ENCODE measurements around the gene CTNND2.

CTNND2 gene

DNA sequence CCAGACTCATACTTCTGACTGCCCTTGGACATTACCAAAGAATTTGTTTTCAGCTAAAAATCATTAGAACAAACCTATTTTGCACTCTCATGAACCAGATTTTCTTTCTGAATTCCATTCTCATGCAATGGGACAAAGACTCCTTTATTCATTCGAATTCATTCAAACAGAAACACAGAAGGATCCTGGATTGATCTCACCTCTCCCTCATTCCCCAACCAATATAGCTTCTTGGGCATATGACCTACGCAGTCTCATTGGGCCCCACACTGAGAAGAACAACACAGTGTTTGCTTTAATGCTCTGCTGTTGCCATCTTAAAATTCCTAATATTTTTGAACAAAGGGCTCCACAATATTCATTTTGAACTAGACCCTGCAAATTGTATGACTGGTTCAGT, 392.4 kb downstream of the CTNND2 start:
- no peak overlapping the region for H3K27ac ChIP-seq (ENCODE audit: low read depth, low read length)
- H3K18ac ChIP-seq (ENCODE audit: low read length): no peak overlapping the region
- no peaks in the 10 kb centered on the region for H3K36me3 ChIP-seq (ENCODE audit: control insufficient read depth in 1 of 2, insufficient read depth in 2 of 2, low read length in 2 of 2)
- no peak overlapping the region for H2BK120ac ChIP-seq (ENCODE audit: insufficient read depth, low read length, poor library complexity)
- H3K4me2 ChIP-seq (ENCODE audit: low read length): no peak overlapping the region
- H3K79me1 ChIP-seq (ENCODE audit: low read length): no peaks in the 10 kb centered on the region
- DNase-seq: no peak
- H3K4me3 ChIP-seq (ENCODE audit: low read depth, low read length): no peak overlapping the region
- no peak overlapping the region for H4K91ac ChIP-seq (ENCODE audit: low read depth, low read length)
- no peak overlapping the region for H4K12ac ChIP-seq (ENCODE audit: low read depth, low read length)
- no peaks in the 10 kb centered on the region for H3K79me2 ChIP-seq (ENCODE audit: control insufficient read depth, insufficient read depth, low read length, poor library complexity)
- H3K23ac ChIP-seq (ENCODE audit: low read length): no peak overlapping the region
- no peaks in the 10 kb centered on the region for H3K27me3 ChIP-seq (ENCODE audit: insufficient read depth, low read length)
- no peak overlapping the region for H2AK5ac ChIP-seq (ENCODE audit: low read length)
- H3K9ac ChIP-seq (ENCODE audit: low read length): no peak overlapping the region
- WGBS (ENCODE audit: extremely low coverage, insufficient coverage, insufficient read length): no CpG with 5 or more reads among the region's 2 CpGs
- H3K4me1 ChIP-seq (ENCODE audit: control insufficient read depth in 1 of 2, insufficient read depth in 2 of 2, low read length in 2 of 2): no peaks in the 10 kb centered on the region
- H2AFZ ChIP-seq (ENCODE audit: insufficient read depth, low read length, poor library complexity): no peak overlapping the region
- no peaks in the 10 kb centered on the region for H3K9me3 ChIP-seq (ENCODE audit: insufficient read depth, low read depth, low read length)
- H3K14ac ChIP-seq (ENCODE audit: low read length): no peak overlapping the region
- no peak overlapping the region for H3K4ac ChIP-seq (ENCODE audit: low read depth, low read length)
- H4K8ac ChIP-seq (ENCODE audit: low read depth, low read length): no peak overlapping the region
- no peak overlapping the region for H2BK5ac ChIP-seq (ENCODE audit: low read depth, low read length, poor library complexity)
- no peak overlapping the region for H2BK12ac ChIP-seq (ENCODE audit: low read length)

DNA sequence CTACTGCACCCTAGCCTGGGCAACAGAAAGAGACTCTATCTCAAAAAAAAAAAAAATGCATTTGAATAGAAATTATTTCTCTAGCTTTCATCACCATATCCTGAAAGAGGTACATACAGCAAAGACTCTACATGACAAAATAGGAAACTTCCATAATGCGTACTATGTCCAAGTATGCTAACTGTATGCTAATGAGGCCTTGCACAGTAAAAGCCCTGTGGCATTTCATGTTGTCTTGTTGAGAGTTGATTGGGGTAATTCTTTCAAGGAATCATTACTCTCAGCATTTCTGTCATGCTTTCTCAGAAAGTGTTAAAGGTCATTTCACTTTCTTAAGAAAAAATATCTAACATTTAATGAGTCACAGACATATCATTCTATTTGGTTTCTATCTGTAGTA, 393.4 kb downstream of the CTNND2 start:
- Histone ChIP-seq H3K79me1 (ENCODE audit: low read length) (no peaks in the 10 kb centered on the region), H3K4ac (ENCODE audit: low read depth, low read length) (no peak overlapping the region), H3K9me3 (ENCODE audit: insufficient read depth, low read depth, low read length) (no peaks in the 10 kb centered on the region), H3K79me2 (ENCODE audit: control insufficient read depth, insufficient read depth, low read length, poor library complexity) (no peaks in the 10 kb centered on the region), H2BK12ac (ENCODE audit: low read length) (no peak overlapping the region), H2AFZ (ENCODE audit: insufficient read depth, low read length, poor library complexity) (no peak overlapping the region), H4K12ac (ENCODE audit: low read depth, low read length) (no peak overlapping the region), H2AK5ac (ENCODE audit: low read length) (no peak overlapping the region), H3K4me2 (ENCODE audit: low read length) (no peak overlapping the region), H3K27ac (ENCODE audit: low read depth, low read length) (no peak overlapping the region), H3K18ac (ENCODE audit: low read length) (no peak overlapping the region), H3K27me3 (ENCODE audit: insufficient read depth, low read length) (no peaks in the 10 kb centered on the region), H4K8ac (ENCODE audit: low read depth, low read length) (no peak overlapping the region), H3K23ac (ENCODE audit: low read length) (no peak overlapping the region), H3K4me3 (ENCODE audit: low read depth, low read length) (no peak overlapping the region), H2BK5ac (ENCODE audit: low read depth, low read length, poor library complexity) (no peak overlapping the region), H3K4me1 (ENCODE audit: control insufficient read depth in 1 of 2, insufficient read depth in 2 of 2, low read length in 2 of 2) (no peaks in the 10 kb centered on the region), H3K36me3 (ENCODE audit: control insufficient read depth in 1 of 2, insufficient read depth in 2 of 2, low read length in 2 of 2) (no peaks in the 10 kb centered on the region), H3K14ac (ENCODE audit: low read length) (no peak overlapping the region), H4K91ac (ENCODE audit: low read depth, low read length) (no peak overlapping the region), H3K9ac (ENCODE audit: low read length) (no peak overlapping the region), H2BK120ac (ENCODE audit: insufficient read depth, low read length, poor library complexity) (no peak overlapping the region)
- no CpG with 5 or more reads among the region's 1 CpG for WGBS (ENCODE audit: extremely low coverage, insufficient coverage, insufficient read length)
- DNase-seq: peak; percentile 11 to 56

DNA sequence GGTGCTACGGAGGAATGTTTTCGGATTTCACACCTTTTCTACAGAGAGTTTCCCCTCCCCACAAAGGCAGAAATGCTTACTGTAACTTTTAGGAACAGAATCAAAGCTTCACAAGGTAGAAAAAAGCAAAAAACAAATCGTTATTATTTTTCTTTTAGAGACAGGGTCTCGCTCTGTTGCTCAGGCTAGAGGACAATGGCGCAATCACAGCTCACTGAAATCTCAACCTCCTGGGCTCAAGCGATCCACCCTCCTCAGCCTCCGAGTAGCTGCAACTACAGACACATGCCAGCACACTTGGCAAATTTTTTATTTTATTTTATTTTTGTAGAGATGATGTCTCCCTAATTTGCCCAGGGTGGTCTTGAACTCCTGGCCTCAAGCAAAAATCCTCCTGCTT, 394.5 kb downstream of the CTNND2 start:
- no peak overlapping the region for H3K4me3 ChIP-seq (ENCODE audit: low read depth, low read length)
- no peak overlapping the region for H4K8ac ChIP-seq (ENCODE audit: low read depth, low read length)
- no peaks in the 10 kb centered on the region for H3K36me3 ChIP-seq (ENCODE audit: control insufficient read depth in 1 of 2, insufficient read depth in 2 of 2, low read length in 2 of 2)
- H2BK120ac ChIP-seq (ENCODE audit: insufficient read depth, low read length, poor library complexity): no peak overlapping the region
- no peak overlapping the region for H3K4ac ChIP-seq (ENCODE audit: low read depth, low read length)
- H2BK12ac ChIP-seq (ENCODE audit: low read length): no peak overlapping the region
- no peak for DNase-seq
- no peaks in the 10 kb centered on the region for H3K79me1 ChIP-seq (ENCODE audit: low read length)
- no peak overlapping the region for H3K27ac ChIP-seq (ENCODE audit: low read depth, low read length)
- H3K18ac ChIP-seq (ENCODE audit: low read length): no peak overlapping the region
- H3K9ac ChIP-seq (ENCODE audit: low read length): no peak overlapping the region
- no peak overlapping the region for H3K23ac ChIP-seq (ENCODE audit: low read length)
- H4K12ac ChIP-seq (ENCODE audit: low read depth, low read length): no peak overlapping the region
- peaks cover 0 to under 1% of the 10 kb centered on the region in 2 experiments for H3K4me1 ChIP-seq (ENCODE audit: control insufficient read depth in 1 of 2, insufficient read depth in 2 of 2, low read length in 2 of 2)
- H3K27me3 ChIP-seq (ENCODE audit: insufficient read depth, low read length): no peaks in the 10 kb centered on the region
- no peak overlapping the region for H3K4me2 ChIP-seq (ENCODE audit: low read length)
- no peak overlapping the region for H2AFZ ChIP-seq (ENCODE audit: insufficient read depth, low read length, poor library complexity)
- H2BK5ac ChIP-seq (ENCODE audit: low read depth, low read length, poor library complexity): no peak overlapping the region
- no peak overlapping the region for H3K14ac ChIP-seq (ENCODE audit: low read length)
- no peaks in the 10 kb centered on the region for H3K9me3 ChIP-seq (ENCODE audit: insufficient read depth, low read depth, low read length)
- H4K91ac ChIP-seq (ENCODE audit: low read depth, low read length): no peak overlapping the region
- no peaks in the 10 kb centered on the region for H3K79me2 ChIP-seq (ENCODE audit: control insufficient read depth, insufficient read depth, low read length, poor library complexity)
- WGBS (ENCODE audit: extremely low coverage, insufficient coverage, insufficient read length): no CpG with 5 or more reads among the region's 7 CpGs
- no peak overlapping the region for H2AK5ac ChIP-seq (ENCODE audit: low read length)

DNA sequence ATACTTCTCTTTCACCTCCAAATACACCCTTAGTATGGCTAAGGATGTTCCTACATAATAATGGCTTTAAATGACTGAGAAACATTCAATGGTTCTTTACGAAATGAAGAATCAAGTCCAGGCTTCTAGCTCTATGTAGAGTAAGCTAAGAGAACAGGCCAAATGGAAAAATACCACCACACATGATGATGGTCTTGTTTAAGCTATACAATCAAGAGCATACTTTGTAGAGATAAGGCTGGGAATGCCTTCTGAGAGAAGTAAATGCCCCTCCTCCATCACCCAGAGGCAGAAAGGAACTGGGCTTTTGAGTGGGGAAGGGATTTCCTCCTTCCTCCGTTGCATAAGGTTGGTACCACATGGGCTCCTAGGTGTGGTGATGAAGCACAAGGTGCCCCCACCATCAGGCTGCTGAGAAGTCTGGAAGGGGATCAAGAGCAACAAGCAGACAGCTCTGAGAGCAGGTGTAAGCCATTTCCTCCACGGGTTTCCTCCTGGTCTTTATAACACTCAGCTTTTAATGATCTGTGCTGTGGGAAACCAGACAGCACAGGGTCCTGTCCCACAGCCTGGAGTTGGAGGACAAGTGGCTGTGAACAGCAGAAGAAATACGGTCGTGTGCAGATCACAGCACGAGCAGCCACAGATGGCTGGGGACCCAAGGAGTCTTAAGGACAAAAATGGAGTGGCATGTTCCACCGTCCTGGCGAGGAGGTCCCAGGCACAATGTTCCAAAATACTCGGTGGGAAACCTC, 396.9 kb downstream of the CTNND2 start:
- peak in 1 of 2 donors; percentile 59 for DNase-seq
- H3K23ac ChIP-seq (ENCODE audit: low read length): no peak overlapping the region
- no peak overlapping the region for H3K4me3 ChIP-seq (ENCODE audit: low read depth, low read length)
- H2AK5ac ChIP-seq (ENCODE audit: low read length): no peak overlapping the region
- H3K14ac ChIP-seq (ENCODE audit: low read length): no peak overlapping the region
- H4K8ac ChIP-seq (ENCODE audit: low read depth, low read length): no peak overlapping the region
- H3K36me3 ChIP-seq (ENCODE audit: control insufficient read depth in 1 of 2, insufficient read depth in 2 of 2, low read length in 2 of 2): no peaks in the 10 kb centered on the region
- no peak overlapping the region for H3K4ac ChIP-seq (ENCODE audit: low read depth, low read length)
- no peak overlapping the region for H3K4me2 ChIP-seq (ENCODE audit: low read length)
- peaks cover 3 to 6% of the 10 kb centered on the region in 2 experiments for H3K4me1 ChIP-seq (ENCODE audit: control insufficient read depth in 1 of 2, insufficient read depth in 2 of 2, low read length in 2 of 2)
- no peak overlapping the region for H2AFZ ChIP-seq (ENCODE audit: insufficient read depth, low read length, poor library complexity)
- no peak overlapping the region for H4K91ac ChIP-seq (ENCODE audit: low read depth, low read length)
- peaks cover 4% of the 10 kb centered on the region for H3K79me1 ChIP-seq (ENCODE audit: low read length)
- no peaks in the 10 kb centered on the region for H3K27me3 ChIP-seq (ENCODE audit: insufficient read depth, low read length)
- H2BK5ac ChIP-seq (ENCODE audit: low read depth, low read length, poor library complexity): no peak overlapping the region
- H3K79me2 ChIP-seq (ENCODE audit: control insufficient read depth, insufficient read depth, low read length, poor library complexity): no peaks in the 10 kb centered on the region
- no peak overlapping the region for H3K9ac ChIP-seq (ENCODE audit: low read length)
- H3K27ac ChIP-seq (ENCODE audit: low read depth, low read length): no peak overlapping the region
- H4K12ac ChIP-seq (ENCODE audit: low read depth, low read length): no peak overlapping the region
- no peak overlapping the region for H2BK120ac ChIP-seq (ENCODE audit: insufficient read depth, low read length, poor library complexity)
- H3K18ac ChIP-seq (ENCODE audit: low read length): no peak overlapping the region
- WGBS (ENCODE audit: extremely low coverage, insufficient coverage, insufficient read length): no CpG with 5 or more reads among the region's 9 CpGs
- no peaks in the 10 kb centered on the region for H3K9me3 ChIP-seq (ENCODE audit: insufficient read depth, low read depth, low read length)
- no peak overlapping the region for H2BK12ac ChIP-seq (ENCODE audit: low read length)
